D341Med (cell line): ENCODE results near the gene MAN1B1.

Source experiments
- DNase-seq: peaks from one replicate; pipeline ENCODE4 v3.0.0; 2012; ENCODE audit warnings: low spot score

The MAN1B1 gene

GRCh38 chr9:137068539-137069507 is 18.0 kb upstream of the MAN1B1 start:
- DNase-seq = no peak

GRCh38 chr9:137069508-137070091 is 17.2 kb upstream of the MAN1B1 start:
- peak; percentile 66 for DNase-seq

DNA sequence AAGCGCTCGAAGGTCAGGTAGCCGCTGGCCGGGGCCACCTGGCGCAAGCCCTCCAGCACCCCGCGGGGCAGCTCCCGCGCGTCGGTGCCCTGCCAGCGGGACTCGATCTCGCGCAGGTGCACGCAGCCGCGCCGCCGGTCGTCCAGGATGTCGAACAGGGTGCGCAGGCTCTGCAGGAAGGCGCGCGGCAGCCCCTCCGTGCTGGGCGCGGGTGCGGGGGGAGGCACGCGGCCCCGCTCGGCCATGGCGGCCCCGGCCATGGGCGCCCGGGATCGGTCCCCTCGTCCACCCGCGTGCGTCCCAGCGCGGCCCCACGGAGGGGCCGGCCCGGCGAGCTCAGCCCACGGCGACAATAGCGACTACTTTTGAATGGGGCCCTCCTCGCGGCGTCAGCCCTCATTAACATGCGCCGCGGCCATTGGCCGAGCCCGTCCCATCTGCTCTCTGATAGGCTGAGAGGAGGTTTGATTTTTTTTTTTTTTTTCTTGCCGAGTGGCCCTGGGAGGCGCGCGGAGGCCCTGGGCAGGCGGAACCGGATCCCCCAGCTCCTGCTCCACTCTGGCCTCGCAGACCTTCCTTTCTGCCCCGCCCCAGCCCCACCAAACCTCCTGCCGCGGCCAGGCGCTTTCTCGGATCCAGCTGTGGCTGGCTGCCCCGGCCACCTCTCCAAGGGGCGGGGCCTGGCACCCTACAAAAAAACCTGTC is 16.4 kb upstream of the MAN1B1 start, which contains the start of gene SAPCD2:
Gene SAPCD2 (minus strand): TSS at position 357 of the 705 bp plus-strand sequence. CDS start 97 bp downstream, at position 260.
- DNase-seq = peak; percentile 94

- DNase-seq = no peak
Observed at GRCh38 chr9:137070906-137071275, 15.9 kb upstream of the MAN1B1 start.

- no peak for DNase-seq
Observed at GRCh38 chr9:137071282-137071681, 15.5 kb upstream of the MAN1B1 start.

- DNase-seq = no peak
Observed at GRCh38 chr9:137073992-137074399, 12.8 kb upstream of the MAN1B1 start.

DNA sequence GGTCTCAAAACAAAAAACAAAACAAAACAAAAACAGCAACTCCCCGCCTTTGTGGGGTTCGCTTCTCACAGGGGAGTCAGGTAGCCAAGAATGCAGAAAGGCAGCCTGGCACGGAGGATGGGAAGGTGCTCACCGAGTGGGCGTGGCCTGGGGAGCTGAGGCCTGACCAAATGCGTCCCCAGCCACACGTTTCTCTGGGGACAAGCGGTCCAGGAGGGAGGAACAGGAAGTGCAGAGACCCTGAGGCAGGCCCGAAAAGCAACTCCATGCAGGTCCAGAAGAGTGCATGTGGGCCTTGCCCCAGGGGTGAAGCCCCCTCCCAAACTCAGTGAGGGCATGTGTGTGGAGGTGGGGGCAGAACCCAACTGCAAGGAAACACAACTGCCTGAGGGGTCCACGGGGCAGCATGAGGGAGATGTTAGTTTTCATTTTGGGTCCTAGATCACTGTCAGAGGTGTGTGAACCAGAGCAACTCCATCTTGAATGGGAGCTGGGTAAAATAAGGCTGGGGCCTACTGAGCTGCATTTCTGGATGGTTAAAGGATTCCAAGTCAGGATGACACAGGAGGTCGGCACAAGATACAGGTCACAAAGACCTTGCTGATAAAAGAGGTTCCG is 12.0 kb upstream of the MAN1B1 start:
- DNase-seq = no peak

- no peak for DNase-seq
Observed at GRCh38 chr9:137075275-137075775, 11.5 kb upstream of the MAN1B1 start.

- DNase-seq = no peak
Observed at GRCh38 chr9:137076636-137077009, 10.2 kb upstream of the MAN1B1 start.

DNA sequence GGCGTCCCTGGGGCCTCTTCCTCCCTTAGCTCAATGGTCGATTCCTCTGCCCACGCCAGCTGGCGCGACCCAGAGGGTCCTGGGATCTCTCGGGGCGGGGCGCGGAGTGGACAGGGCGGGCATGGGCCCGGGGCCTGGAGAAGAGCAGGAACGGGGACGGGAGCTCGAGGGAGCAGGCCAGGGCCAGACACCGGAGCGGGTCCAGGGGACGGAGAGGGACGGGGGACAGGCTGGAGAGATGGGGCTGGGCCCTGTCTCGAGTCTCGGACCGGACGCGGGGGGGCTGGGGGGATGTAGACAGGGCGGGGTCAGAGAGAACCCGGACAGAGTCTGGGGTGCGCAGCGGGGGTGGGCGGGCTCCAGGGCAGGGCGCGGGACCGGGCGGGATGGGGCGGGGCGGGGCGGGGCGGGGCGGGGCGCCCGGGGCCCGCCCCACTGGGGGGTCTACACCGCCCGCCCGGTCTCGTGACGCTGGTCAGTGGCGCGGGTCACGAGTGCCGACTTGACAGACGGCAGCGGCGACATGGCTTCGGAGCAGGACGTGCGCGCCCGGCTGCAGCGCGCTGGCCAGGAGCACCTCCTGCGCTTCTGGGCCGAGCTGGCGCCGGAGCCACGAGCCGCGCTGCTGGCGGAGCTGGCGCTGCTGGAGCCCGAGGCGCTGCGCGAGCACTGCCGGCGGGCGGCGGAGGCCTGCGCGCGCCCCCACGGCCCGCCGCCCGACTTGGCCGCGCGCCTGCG is 9.6 kb upstream of the MAN1B1 start, which contains the start of gene UAP1L1:
Gene UAP1L1 (plus strand): TSS at position 508 of the 738 bp plus-strand sequence. CDS start 16 bp downstream, at position 524.
- DNase-seq = peak; percentile 83

DNA sequence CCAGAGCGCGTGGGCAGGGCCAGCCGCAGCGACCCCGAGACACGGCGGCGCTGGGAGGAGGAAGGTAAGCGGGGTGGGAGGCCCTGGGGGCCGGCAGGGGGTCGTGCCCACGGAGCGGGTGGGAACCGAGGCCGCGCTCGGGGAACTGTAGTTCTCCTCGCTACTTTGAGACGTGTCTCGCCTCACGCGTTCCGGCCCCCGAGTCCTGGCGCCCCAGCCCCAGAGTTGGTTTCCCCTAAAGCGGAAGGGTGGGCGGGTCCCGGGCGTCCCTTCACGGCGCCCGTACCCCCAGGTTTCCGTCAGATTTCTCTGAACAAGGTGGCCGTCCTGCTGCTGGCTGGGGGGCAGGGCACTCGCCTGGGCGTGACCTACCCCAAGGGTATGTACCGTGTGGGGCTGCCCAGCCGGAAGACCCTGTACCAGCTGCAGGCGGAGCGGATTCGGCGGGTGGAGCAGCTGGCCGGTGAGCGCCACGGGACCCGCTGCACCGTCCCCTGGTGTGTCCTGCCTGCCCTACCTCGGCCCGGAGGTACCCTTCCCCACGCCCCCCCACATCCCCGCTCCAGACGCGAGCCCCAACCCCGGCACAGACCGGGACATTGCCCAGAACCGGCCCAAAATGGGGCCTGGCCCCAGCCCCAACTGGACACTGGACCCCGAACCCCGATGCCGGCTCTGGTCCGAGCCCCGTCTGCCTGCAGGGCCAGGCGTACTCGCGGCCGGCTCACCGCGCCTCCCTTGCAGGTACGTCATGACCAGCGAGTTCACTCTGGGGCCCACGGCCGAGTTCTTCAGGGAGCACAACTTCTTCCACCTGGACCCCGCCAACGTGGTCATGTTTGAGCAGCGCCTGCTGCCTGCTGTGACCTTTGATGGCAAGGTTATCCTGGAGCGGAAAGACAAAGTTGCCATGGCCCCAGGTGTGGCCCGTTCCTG is 8.8 kb upstream of the MAN1B1 start:
- DNase-seq = no peak

DNA sequence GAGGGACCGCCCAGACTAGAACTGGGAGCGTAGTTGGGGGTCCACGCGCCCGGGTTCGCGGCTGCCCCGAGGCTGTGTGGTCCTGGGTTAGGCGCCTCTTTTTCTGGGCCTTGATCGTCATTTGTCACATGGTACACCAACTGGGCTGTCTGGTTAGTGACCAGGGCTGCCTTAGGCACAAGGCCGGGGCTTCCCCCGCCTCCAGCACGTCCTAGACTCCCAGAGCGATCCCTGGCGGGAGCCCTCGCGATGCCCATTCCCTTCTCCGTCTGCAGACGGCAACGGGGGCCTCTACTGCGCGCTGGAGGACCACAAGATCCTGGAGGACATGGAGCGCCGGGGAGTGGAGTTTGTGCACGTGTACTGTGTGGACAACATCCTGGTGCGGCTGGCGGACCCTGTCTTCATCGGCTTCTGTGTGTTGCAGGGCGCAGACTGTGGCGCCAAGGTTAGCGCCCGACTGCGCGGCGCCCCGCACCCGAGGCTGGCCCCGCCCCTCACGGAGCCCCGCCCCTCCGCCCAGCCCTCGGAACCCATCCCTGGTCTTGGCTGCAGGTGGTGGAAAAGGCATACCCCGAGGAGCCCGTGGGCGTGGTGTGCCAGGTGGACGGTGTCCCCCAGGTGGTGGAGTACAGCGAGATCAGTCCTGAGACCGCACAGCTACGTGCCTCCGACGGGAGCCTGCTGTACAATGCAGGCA is 7.9 kb upstream of the MAN1B1 start:
- no peak for DNase-seq

GRCh38 chr9:137079401-137079787 is 7.4 kb upstream of the MAN1B1 start:
- DNase-seq = peak; percentile 9

GRCh38 chr9:137080260-137081122 is 6.3 kb upstream of the MAN1B1 start:
- peak; percentile 5 for DNase-seq

DNA sequence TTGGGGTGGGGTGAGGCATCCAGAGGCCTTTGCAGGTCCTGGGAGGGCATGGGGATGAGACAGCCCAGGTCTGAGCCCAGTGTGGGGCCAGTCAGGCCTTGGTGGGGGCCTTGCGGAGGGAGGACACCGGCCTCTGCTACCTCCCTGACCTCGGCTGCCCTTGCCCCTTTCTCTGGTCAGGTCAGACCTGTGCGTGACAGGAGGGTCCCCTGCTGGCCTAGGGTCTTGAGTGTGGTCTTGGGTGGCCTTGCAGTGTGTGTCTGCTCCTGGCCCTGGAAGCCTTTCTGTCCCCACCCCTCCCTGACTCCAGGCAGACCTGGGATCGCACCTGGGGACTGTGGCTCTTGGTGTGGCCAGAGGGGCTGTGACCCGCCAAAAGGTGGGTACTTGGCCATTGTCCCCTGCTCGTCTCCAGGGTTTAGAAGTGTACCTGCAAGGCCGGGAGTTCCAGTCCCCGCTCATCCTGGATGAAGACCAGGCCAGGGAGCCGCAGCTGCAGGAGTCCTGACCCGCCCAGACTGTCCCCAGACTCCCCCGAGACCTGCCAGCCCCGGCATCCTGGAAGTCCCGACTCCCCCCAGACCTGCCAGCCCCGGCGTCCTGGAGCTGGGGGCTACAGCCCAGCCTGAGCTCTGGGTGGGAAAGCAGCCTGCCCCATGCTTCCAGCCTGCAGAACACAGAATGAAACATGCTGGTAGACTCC is 4.4 kb upstream of the MAN1B1 start:
- DNase-seq = peak; percentile 3

- peak; percentile 38 for DNase-seq
Observed at GRCh38 chr9:137082925-137083290, 3.9 kb upstream of the MAN1B1 start.

DNA sequence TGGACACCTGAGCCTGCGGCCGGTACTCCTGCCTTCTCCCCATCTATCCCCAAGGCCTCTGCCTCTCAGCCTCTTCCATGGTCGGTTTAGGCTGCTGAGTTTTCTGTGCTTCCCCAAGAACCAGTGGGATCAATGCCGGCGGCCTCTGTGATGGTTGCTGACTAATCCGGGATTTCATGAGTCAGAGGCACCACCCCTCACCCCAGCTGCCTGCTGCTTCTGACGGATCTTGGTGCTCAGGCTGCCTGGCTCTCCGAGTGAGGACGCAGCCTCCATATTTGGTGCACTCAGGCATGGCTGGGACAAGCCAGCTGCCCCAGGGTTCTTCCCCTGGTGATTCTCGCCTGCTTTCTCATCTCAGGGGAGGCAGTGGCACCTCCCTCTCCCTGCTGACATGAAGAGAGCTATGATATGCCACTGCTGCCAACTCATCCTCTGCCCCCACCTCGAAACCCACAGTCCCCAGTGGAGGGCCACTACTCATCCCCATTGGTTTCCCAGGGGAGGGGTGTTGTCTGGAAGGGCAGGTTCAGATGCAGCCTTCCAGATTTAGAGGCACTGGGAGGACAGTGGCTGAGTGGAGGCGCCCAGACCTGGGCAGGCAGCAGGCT is 3.3 kb upstream of the MAN1B1 start:
- peak; percentile 83 for DNase-seq
